ENCODE measurements around the gene NAE1.
"Not testable (repeated sequence)": the region's sequence is repeated elsewhere in the genome, so short reads cannot be mapped to it uniquely, and the experiment has no call there.

The NAE1 gene

GRCh38 chr16:66800856-66801255 lies 29.9 kb downstream of the NAE1 start:
- DNase-seq: no peak

GRCh38 chr16:66798161-66798560 lies 32.6 kb downstream of the NAE1 start:
- no peak for DNase-seq

- not testable (repeated sequence) for DNase-seq
Observed at GRCh38 chr16:66793984-66794383, 36.8 kb downstream of the NAE1 start.

GRCh38 chr16:66790130-66790733 lies 40.5 kb downstream of the NAE1 start:
- no peak for DNase-seq

- DNase-seq: no peak
Observed at GRCh38 chr16:66787427-66787826, 43.3 kb downstream of the NAE1 start.

- no peak for DNase-seq
Observed at GRCh38 chr16:66786551-66786950, 44.2 kb downstream of the NAE1 start.

- DNase-seq: no peak
Observed at GRCh38 chr16:66776457-66776856, 54.3 kb downstream of the NAE1 start.

GRCh38 chr16:66774981-66775380 lies 55.8 kb downstream of the NAE1 start:
- DNase-seq: no peak

- DNase-seq: no peak
Observed at GRCh38 chr16:66758086-66758485, 72.7 kb downstream of the NAE1 start.

- DNase-seq: no peak
Observed at GRCh38 chr16:66754819-66755218, 76.0 kb downstream of the NAE1 start.

GRCh38 chr16:66754211-66754610 lies 76.6 kb downstream of the NAE1 start:
- no peak for DNase-seq

- no peak for DNase-seq
Observed at GRCh38 chr16:66752958-66753357, 77.8 kb downstream of the NAE1 start.
